GOT3 (cell line): Measurements from ENCODE around the gene COBL.

ENCODE experiments used
- DNase-seq: peaks from one replicate; lab custom pipeline; 2025; ENCODE audit warnings: mixed read lengths; lab: John Stamatoyannopoulos, UW

Gene COBL

DNA sequence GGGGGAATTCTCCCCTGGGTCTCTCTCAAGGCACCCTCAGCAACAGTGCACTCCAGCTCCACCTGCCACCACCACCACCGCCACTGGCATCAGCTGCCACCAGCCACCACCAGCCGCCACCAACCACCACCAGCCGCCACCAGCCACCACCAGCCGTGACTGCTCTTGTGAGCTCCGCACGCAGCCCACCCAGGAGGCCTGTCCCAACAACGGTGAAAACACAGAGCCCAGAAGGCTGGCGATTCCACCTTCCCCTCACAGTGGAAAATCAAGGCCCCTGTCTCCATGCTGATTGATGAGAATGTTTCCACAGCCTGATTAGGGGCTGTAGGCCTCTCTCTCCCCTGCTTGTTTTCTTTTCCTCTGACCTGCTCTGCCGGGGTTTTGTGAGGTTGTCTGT is 41.1 kb downstream of the COBL start:
- DNase-seq: no peak

DNA sequence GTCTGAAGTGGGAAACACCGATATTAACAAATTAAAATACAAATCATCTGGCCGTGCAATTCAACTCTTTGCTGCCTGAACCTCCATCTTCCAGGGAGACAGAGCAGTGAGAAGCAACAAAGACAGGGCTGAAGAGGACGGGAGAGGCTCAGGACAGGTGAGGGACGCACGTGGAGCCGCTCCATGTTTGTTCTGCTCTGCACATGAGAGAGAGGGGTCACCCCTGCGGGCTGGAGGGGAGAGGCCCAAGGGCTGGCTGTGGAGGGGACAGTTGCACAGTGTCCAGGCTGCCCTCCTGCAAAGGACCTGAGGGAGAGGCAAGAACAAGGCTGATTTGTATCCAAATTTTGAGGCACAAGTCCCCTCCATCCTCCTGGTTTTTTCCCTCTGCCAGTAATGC is 41.7 kb downstream of the COBL start:
- DNase-seq: no peak

DNA sequence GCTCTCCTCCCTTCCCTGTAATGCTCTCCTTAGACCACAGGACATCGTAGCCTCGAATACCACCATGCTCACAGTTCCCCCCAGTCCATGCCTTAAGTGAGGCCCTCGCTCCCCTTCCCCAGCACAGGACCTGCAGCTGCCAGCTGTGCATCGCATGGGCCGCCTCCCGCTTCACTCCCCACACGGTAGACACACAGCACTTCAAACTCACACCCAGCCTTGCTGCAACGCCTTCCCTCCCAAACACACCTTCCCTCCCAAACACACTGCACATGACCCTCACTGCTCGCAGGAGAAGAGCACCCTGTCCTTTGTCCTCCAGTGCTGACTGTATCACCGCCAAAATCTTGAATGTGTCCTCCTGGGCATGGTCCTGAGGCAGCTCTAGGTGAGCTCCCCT is 42.6 kb downstream of the COBL start:
- DNase-seq: no peak

DNA sequence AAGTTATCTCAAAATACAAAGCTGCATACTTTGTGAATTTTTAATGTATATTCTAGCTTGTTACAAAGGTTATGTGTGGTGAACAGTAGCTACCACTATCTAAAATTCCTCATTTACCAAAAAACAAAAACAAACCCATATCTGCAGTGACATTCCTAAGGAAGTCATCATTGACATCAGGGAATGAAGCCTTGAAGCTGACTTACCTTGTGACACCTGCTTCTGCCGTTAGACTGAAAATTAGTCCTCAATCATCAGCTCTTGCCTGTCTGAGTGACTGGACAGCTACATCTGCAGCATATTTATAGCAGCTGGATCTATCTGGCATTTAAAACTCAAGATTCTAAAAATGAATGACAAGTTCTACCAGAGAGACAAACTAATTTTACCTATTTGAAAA is 43.2 kb downstream of the COBL start:
- no peak for DNase-seq

DNA sequence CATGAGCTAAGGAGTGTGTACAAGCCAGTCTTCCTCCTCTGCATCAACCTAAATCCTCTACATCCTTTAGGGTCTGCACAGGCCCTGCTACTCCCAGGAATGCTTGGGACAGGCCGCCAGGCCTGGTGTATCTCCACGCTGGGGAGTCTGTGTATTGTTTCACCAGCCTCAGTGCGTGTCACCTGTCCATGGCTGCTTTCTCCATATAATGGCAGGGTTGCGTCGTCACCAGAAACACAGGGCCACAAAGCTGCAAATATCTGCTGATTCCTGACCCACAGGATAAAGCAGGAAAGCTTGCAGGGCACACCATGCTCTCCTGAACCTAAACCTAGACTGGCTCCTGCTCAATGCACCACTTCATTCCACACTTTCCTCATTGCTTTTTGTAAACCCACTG is 45.6 kb downstream of the COBL start:
- no peak for DNase-seq

DNA sequence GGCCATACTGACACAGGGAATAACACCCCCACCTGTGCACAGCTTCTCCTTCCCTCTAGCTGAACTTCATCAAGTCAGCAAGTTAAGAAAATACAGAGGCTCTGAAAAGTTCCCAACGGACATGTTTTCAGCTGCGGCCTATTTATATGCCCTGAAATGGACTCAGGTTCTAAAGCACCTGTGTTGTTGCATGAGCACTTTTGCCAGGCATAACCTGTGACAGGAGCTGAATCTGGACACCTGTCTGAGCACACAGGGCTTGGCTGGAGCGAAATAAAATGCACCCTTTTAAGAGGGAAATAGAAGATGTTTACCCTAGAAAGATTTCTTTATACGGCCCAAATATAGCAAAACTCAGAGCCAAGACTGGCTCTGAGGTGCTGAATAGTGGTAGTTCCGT is 46.7 kb downstream of the COBL start:
- no peak for DNase-seq

DNA sequence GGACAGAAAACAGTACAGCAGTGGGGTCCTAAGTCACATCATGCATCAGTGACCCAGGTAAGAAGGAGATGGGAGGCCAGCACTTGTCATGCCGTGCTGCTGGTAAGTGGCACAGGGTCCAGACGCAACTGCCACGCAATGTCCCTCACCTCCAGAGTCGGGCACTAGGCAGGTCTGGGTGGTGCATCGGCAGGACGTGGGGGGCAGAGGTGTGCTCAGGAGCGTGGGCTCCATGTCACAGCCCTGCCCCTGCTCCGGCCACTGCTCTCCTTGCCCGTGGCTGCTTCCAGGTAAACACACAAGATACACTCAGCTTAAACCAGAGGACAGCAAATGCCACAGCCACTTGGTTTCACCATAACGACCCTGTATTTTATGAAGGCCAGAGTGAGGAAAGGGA is 47.3 kb downstream of the COBL start:
- DNase-seq: no peak

DNA sequence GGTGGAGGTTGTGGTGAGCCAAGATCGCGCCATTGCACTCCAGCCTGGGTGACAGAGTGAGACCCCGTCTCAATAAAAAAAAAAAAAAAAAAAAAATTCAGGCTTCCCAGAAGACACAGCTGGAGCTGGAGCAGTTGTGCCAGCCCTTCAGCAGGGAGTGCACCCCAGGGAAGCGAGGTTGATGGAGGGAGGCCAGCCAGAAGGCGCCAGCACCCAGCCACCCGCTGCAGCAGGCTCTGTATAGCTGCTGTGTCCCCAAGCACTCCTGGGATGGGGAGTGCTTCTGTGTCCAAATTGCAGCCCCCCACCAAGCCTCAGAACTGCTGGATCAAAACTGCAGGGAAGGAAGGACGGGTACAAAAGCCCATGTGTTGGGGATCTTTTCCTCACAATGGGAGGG is 47.8 kb downstream of the COBL start:
- no peak for DNase-seq

DNA sequence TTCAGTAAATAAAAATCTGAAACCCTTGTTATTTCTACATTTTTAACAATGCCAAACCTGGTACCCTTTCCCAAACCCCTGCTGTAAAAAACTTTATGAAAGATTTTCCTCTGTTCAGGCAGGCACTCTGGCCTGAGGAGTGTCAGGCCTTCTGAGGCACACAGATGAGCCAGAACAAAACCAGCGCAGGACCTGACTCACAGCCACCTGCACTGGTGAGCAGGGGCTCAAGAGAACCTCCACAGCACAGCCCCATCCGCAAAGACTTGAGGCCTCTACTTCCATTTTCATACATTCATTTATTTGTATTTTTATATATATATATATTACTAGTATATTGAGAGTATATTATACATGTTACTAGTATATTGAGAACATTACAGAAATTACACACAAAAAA is 49.4 kb downstream of the COBL start:
- DNase-seq: no peak

DNA sequence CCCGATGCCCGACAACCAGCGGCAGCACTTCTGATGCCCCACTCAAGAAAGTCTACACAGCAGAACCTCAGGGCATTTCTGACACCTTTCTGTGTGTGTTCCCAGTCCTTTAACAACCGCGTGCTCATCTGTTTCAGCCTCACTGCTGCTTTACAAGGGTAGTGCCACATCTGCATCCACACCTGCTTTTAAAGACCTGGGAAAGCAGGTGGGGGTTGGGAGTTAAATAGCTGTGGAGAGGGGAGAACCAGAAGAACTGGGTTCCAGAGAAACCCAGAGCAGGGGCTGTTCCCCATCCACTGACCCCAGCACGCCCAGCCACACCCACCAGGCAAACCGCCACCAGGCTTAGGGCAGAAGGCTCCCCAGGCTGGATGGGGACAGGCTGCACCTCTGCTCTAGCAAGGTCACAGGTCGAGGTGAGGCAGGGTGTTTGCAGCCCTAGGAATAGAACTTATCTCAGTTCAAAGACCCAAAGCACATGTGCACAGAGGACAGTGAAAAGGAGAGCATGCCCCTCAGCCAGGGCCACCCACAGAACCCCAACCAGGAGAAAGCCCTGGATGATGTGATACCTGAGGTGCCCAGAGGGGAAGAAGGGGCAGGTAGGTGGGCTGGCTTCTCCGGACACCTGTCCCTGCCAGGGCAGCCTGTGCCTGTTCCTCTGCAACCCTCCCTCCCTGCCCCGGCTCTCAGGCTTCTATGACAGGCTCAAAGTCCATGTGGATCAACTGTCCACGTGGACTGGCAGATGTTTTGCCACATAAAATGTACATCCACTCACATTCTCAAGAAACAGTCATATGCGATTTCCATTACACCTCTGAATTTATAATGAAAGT is 51.3 kb downstream of the COBL start:
- no peak for DNase-seq

DNA sequence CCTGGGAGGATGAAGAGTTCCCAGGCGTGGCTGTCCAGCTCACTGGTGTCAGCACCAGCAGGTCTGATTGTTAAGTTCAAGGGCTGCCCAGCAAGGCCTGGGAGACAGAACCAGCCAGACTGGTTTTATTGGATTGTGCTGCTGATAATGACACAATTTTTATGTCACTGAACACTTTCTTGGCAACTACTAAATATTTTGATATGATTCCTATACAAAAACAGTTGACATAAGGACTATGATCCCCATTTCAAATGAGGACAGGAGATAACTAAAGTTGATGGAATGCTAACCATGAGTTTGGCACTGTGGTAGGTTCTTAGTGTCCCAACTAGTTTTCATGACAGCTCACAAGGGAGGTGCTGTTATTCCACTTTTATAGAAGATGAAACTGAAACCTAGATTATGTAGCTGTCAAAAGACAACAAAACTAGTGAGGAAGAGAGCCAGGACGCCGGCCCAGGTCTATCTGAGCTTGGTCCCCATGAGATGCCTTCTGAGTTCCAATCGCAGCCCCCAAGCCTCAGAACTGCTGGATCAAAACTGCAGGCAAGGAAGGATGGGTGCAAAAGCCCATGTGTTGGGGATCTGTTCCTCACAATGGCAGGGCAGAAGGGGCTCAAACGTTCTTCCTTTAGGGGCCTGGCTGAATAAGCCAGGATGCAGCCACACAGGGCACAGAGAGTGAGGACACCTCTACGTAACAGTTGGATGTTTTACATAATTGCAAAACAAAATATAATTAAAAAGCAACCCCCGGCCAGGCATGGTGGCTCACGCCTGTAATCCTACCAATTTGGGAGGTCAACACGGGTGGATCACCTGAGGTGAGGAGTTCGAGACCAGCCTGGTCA is 52.8 kb downstream of the COBL start:
- no peak for DNase-seq

DNA sequence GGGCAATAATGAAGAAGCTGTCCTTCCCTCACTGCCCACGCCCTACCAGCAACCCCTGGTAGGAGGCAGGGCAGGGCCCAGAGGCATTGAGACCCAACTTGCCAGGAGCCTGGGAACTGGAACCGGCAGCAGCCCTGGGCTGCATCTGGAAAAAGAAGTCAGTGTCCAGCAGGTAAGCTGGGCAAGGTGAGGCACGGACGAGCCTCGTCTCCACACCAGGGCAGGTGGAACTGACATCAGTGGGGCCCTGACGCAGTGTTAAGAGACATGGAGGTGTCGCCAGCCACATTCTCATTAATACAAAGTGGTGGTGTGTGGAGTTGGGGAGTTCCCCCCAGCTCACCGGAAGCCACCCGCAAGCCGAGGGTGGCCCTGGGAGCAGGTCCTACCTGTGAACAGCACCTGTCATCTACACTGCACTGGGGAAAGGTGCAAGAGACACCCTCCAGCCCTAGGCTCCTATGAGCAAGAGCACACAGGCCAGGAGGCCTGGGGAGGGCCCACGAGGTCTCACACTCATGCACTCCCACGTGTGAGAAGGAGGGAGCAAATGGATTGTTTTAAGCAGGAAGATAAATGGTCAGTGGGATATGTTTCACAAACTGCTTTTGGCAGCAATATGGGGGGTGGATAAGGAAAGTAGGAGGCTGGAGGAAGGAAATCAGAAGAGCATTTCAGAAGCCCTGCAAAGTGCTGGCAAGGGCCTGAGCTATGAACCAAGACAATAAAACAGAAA is 53.6 kb downstream of the COBL start:
- no peak for DNase-seq

DNA sequence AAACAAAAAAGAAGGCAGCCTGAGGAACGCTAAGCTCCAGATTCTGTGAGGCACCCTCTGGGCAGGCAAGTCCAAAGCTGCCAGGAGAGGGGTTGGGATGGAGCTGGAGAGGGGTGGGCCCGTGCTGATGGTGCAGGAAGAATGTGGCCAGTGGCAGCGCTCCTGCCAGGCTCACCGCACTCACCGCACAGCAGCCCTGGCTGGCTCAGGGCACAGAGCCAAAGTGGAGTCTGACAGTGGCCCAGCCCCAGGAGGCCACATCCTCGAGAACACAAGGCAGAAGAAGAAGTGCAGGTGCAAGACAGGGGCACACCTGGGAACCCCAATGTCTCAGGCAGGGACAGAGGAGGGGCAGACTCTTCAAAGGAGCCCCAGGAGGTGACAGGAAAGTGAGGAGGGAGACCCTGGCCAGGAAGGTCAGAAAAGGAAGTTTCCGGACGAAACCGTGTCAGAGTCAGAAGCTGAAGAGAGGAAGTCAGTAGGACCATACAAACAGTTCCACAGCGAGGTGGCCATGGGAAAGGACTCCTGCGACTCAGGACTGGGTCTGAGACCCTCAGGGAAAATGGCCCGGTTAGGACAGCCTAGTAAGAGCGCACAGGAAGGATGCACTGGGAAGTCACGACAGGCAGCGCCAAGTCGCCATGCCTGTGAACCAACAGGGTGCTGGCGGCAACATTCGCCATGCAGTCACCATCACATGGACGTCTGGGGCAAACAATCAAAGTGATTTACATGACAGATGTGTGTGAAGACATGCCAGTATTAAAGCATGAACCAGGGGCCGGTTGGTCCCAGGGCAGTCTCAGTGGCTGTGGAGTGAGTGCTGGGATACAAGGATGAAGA is 54.4 kb downstream of the COBL start:
- DNase-seq: no peak

DNA sequence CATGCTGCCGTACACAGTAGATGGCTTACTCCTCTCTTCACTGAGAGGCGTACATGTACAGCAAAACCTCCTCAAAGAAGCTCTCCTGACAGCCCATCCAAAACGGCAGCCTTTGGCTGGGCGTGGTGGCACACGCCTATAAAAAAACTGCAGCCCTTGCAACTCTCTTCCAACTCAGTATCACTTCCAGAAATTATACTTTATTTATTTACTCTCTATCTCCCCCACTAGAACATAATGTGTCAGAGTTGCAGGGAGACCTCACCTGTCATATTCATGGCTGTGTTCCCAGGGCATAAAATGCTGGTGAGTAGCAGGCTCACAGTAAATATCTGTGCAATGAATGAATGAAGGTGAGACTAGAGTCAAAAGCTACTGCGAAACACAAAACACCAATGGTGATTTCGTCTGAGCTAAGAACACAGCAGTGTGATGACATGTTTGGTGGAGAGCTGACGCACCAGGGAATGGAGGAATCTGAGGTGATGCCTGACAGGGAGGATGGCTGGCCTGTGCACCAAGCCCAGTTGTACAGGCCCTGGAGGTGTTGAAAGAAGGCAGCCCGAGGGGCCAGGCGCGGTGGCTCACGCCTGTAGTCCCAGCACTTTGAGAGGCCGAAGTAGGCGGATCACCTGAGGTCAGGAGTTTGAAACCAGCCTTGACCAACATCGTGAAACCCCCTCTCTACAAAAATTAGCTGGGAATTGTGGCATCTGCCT is 55.3 kb downstream of the COBL start:
- no peak for DNase-seq

DNA sequence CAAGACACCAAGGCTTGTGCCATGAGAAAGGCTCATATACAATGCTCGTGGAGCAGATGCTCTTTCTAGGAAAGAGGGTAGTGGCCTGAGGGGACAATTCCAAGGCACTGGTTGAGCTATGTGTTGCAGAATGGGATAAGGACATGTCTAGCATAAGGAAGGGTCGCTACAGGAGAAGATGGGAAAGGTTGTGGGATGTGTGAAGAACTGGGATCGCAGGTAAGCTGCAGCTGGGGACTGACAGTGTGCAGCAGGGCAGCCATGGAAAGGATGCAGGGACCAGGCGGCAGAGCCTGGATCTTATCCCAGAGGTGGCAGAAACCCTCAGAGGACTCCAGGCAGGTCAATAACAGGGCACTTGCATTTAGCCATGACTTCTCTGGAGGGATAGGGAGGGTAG is 56.1 kb downstream of the COBL start:
- no peak for DNase-seq

DNA sequence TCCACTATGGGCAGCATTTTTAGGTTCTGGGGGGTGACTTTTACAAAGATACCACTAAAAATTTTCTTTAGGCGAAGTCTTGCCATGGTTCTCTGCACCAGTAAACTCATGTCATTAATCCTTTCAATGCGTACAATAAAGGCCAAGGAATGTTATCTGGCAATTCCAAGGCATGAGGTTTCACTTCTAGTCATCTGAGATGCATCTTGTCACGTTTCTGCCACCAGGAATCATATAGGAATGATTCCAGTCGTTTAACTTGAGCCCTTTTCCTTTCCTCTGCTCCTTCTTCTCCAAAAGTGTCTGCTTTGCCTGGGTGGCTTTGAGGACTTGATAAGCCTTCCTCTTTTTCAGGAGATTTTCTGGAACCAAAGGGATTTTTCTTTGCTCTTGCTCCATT is 56.8 kb downstream of the COBL start:
- no peak for DNase-seq

DNA sequence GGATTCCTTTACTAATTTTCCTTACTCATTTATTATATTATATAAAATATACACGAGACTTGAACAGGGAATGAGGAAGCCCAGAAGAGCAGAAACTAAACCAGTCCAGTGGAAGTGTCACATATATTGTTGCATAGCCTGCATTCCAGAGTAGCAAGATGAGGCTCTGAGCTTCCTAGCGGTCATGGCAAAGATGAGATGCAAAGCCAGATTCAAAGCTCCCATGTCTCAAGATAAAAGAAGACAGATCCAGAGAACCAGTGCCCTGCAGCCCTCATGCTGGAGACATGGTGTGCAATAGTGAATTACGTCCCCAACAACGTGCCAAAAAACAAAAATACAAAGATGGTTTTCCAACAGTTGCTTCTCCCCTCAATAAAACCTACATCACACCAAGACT is 59.7 kb downstream of the COBL start:
- no peak for DNase-seq

DNA sequence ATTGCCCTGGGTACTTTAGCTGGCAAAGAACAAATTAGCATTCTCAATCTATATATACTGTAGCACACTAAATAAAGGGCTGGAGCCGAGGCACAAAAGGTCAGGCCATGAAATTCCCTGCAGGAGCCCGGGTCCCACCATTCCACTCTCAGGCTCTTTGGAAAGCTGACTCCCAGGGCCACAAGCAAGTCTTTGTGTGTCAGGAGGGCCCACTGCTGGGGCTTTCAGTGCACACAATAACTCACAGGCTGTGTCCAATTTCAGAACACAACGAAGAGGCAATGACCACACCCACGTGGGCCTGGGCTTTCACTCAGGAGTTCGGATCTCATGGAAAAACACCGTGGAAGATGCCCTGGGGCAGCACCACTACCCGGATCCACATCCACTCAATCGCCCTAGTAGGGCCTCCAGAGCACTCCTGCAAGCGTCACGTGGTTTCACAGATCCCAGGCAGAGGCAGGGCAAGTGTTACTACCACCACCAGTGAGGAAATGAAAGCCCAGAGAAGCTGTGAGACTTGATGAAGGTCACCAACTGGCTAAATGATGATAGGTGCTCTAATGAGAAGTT is 60.3 kb downstream of the COBL start:
- no peak for DNase-seq

DNA sequence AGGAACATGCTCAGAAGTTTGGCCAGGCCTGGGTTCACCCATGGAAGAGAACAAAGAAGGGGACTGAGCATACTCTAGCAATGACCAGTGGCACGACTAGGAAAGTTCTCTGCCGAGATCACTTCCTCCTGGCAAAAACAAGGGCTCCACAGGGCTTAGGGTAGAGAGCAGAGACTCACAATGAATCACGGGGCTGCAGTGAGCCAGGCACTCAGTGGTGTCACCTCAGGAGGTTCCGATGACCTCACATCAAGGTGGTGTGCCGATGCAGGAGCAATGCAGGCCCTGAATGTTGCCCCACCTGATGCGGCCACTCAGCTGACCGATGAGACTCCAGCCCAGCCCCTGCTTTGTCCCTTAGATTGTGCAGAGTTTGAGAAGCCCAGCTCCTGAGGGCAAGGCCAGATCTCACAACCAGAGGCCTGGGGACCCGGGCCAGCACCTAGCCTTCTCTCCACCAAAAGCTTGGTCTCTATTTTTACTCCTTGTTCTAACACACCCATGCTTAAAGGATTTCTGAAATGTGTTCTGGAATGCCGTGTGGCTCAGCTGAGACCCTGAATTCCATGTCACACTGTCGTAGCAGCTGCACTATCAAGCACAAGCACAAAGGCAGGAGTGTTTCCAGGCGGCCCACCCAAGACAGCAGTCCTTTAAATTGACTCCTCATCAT is 60.9 kb downstream of the COBL start:
- DNase-seq: no peak

DNA sequence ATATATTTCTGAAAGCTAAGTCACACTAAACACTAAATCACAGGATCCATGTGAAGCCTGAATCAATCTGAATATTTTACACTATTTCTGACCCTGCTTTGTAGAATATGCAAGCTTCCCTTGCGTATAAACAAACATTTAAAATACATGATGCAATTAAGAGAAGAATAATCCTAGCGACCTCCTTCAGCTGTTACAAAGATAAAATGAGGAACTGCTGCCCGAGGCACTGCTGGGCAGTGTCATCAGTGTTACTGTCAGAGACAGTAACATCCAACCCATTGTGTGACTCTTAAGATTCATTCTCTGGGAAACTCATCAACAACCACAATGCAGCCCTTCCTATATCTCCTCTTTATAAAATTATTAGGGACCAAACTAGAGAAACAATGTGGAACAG is 61.6 kb downstream of the COBL start:
- no peak for DNase-seq
